ENCODE results near the gene IL1R1.
A peak's percentile ranks its signal among the peaks of the same experiment; 100 is the strongest.

Gene IL1R1

GRCh38 chr2:102177814-102178478 is 35.4 kb downstream of the IL1R1 start:
- no peak for DNase-seq

DNA sequence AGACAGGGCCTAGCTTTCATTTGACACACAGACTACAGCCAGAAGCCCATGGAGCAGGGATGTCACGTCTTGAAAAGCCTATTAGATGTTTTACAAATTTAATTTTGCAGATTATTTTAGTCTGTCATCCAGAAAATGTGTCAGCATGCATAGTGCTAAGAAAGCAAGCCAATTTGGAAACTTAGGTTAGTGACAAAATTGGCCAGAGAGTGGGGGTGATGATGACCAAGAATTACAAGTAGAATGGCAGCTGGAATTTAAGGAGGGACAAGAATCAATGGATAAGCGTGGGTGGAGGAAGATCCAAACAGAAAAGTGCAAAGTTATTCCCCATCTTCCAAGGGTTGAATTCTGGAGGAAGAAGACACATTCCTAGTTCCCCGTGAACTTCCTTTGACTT is 36.5 kb downstream of the IL1R1 start:
- no peak for DNase-seq

- DNase-seq: no peak
Observed at GRCh38 chr2:102179788-102180686, 37.5 kb downstream of the IL1R1 start.

- DNase-seq: no peak
Observed at GRCh38 chr2:102180687-102180999, 38.1 kb downstream of the IL1R1 start.

DNA sequence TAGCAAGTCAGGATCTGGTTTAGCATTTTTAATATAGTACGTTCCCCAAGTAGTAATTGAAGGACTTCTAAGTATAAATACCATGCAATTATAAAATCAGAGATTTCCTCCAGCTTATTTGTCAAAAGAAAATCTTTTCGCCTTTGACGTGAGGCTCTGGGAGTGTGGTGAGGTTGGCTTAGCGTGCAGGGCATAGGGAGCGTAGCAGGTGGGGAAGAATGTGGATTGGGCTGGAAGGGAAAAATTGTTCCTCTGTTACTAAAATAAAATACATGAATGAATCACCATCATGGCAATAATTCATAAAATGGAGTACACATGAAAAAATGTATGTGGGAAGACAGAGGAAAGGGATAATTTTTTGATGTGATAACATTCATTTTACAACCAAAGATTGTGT is 38.8 kb downstream of the IL1R1 start:
- DNase-seq: no peak

- peak; percentile 45 for DNase-seq
Observed at GRCh38 chr2:102181919-102182635, 39.5 kb downstream of the IL1R1 start.

DNA sequence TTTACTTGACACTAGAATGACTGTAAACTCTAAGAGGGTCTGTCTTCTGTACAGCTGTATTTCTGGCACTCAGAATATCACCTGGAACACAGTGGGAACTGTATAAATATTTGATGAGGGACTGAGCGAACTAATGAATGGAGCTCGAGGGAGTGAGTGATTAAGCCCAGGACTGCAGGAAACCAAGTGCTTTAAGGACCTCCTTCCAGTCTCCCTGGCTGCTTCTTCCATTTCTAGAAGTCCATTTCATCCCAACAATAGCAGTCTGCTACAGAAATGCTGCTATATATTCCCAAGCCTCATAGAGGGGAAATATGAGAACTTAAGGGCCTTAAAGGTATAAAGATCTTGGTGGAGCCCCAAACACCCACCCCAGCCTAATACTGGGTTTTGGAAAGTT is 41.5 kb downstream of the IL1R1 start:
- DNase-seq: no peak

GRCh38 chr2:102184568-102184967 is 42.0 kb downstream of the IL1R1 start:
- no peak for DNase-seq

- DNase-seq: no peak
Observed at GRCh38 chr2:102185347-102185746, 42.8 kb downstream of the IL1R1 start.

DNA sequence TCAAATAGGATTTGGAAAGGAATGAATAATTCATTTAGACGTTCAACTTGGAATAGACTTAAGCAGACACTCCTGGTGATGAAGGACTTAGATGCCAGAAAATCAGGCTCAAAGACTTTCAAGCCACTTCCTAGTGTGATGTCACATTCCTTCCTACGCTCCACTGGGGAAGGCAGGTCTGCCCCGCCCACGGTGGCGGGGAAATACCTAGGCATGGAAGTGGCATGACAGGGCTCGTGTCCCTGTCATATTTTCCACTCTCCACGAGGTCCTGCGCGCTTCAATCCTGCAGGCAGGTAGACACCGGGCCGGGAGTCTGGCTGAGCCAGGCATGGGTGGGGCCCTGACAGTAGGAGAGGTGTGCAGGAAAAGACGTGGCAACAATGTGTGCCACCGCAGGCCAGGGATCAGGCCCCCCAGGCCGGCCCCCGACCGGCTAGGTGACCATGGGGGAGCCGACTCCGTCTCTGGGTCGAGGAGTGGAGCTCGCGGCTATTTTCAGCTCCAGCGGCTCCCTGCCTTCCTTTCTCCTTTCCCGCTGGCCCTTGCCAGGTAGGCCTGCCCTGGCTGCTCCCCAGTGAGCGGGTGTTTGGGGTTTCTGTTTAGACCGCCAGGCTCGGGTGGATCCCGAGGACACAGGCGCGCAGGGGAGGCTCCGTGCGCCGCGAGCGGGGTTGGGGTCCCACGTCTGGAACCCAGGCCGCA is 44.4 kb downstream of the IL1R1 start, which contains the start of gene IL1RL2:
Gene IL1RL2, plus strand, starts transcription at position 233 of the 705 bp plus-strand sequence. CDS start 845 bp downstream, outside the sequence.
- no peak for DNase-seq

DNA sequence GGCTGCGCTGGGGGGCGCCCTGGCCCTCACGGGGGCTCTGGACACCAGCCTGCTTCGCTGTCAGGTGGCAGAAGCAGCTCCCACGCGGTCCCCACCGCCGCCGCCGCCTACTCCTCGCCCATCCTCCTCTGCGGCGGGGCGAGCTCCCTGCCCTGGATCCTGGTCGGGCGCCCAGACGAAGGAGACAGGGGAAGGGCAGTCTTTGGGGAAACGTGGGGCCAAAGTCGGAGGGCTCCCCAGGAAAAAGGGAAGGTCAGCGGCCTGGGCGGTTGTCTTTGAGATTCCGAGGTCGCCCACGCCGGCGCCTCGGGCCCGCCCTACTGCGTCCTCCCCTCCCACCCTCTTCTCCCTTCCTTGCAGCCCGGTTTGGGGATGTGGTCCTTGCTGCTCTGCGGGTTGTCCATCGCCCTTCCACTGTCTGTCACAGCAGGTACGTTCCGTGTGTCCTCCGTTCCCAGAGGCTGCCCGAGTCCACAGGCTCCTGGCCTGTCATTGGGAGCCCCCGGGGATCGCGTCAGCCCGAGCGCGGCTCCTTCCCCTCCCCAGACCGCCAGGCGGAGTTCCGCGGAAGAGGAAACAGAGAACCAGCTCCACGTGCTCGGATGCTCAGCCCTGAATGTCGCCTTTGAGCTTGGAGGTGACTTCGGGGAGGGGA is 45.1 kb downstream of the IL1R1 start:
- DNase-seq: peak; percentile 71

DNA sequence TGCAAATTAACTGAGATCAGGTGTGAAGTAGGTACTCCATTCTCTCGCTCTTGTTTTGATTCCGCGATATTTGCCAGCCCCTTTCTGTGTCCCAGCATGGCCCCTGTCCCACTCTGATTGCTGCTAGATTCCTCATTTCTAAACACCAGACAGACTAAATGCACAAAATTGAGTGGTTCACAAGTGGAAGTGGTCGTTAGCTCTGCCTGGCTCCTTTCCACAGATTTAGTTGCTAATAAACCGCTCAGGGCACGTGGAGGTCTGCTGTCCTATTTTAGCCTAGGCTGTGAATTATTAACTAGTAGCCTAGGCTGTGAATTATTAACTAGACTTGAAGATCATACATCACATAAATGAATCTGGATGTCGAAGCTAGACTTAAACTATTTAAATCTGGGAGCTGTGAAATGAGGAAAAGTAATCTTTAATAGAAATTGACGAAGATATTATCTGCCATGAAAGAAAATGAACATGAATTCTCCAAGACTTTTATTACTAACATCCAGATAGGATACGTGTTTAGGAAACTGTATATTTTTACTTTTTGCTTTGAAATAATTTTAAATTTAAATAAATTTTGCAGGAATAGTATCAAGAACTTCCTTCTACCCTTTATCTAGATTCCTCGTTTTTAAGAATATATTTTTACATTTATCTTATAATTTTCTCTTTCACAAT is 48.0 kb downstream of the IL1R1 start:
- no peak for DNase-seq

DNA sequence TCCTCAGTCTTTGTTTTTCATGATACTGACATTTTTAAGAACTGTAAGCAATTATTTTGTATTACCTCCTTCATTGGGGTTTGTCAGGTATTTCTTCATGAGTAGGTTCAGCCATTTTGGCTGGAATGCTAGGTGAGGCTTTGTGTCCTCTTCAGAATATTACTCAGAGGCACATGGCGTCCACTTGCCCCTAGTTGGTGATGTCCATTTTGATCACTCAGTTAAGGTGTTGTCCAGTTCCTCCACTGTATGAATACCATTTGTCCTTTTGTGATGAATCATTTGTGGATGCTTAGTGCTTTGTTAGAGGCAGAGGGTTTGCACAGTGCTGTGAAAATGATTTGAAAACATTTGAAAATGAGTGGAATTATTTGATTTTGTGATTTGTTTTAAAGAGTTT is 49.0 kb downstream of the IL1R1 start:
- no peak for DNase-seq

DNA sequence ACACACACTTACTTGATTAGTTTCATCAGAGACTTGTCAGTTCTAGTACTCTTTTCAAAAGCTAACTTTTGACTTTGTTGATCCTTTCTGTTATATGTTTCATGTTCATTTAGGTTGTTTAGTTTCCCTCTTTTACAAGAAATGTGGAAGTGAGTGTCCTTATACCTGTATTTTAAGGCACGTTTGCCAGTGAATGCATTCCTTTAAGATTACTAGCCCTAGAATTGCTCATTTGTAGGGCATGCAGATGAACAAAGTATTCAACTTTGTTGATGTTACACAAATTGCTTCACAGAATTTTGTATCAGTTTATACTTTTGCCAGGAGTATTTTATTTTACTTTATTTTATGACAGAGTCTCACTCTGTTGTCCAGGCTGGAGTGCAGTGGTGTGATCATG is 50.5 kb downstream of the IL1R1 start:
- no peak for DNase-seq

GRCh38 chr2:102194609-102195268 is 52.2 kb downstream of the IL1R1 start:
- DNase-seq: no peak

- DNase-seq: no peak
Observed at GRCh38 chr2:102197389-102198137, 55.0 kb downstream of the IL1R1 start.

GRCh38 chr2:102200539-102200938 is 58.0 kb downstream of the IL1R1 start:
- DNase-seq: no peak

DNA sequence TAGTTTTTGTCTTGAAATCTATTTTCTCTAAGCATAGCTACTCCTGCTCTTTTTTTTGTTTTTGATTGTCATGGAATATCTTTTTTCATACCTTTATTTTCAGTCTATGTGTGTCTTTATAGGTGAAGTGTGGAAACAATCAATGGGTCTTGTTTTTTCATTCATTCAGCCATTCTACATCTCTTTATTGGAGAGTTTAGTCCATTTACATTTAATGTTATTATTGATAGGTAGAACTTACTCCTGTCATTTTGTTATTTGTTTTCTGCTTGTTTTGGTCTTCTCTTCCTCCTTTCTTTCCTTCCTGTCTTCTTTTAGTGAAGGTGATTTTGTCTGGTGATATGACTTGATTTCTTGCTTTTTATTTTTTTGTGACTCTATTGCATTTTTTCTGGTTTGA is 62.1 kb downstream of the IL1R1 start:
- DNase-seq: no peak

- no peak for DNase-seq
Observed at GRCh38 chr2:102206666-102207341, 64.3 kb downstream of the IL1R1 start.

DNA sequence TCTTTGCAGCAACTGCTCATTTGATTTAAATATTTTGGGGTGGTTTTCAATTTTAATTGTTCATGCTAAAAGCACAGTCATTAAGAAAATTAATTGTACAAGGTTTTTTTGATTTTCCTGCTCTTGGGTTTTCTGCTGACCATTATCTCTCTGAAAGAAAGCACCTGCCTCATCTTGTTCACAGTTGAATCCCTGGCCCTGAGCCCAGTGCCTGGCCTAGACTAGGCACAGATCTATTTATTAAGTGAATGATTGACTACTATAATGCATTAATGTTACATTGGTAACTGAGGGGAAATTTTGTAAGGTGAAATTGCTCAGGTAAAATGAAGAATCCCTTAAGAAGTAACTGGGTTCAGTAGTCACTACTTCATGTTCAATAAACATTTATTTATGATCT is 66.2 kb downstream of the IL1R1 start:
- DNase-seq: no peak

All from left hindlimb (tissue), 1 donor.